Renal cortex interstitium (tissue), 11 donors: ENCODE results near the gene KRT74. TPM values are rescaled to one million over a fixed set of nuclear protein-coding genes. Genes with fewer than 3 reads are reported as not detected.
A peak's percentile ranks its signal among the peaks of the same experiment; 100 is the strongest.
"Not testable (repeated sequence)": the region's sequence is repeated elsewhere in the genome, so short reads cannot be mapped to it uniquely, and the experiment has no call there.

Experiments
- DNase-seq, 11 donors: peaks; one replicate each; pipeline ENCODE4 v3.0.0-alpha.2; 2013; ENCODE audit warnings: low read depth in 9 of 11, low spot score in 4 of 11; ENCODE audit errors: extremely low read depth in 1 of 11
- polyA plus RNA-seq, 3 donors: library from polyadenylated mRNA; unstranded; fragments of 120-200 nt; gene quantifications; one replicate each; pipeline ENCODE4 v1.2.1, GENCODE V29; 2013; ENCODE audit not compliant: insufficient read length in 3 of 3

Gene KRT74
- polyA plus RNA-seq, 3 donors, result not detected

- DNase-seq, result no peak
Measured at GRCh38 chr12:52606096-52606495, 32.5 kb upstream of the KRT74 start.

- DNase-seq, result no peak
Measured at GRCh38 chr12:52605542-52605941, 31.9 kb upstream of the KRT74 start.

- DNase-seq, result no peak
Measured at GRCh38 chr12:52604859-52605258, 31.2 kb upstream of the KRT74 start.

- no peak for DNase-seq
Measured at GRCh38 chr12:52603314-52603713, 29.7 kb upstream of the KRT74 start.

- DNase-seq, result no peak
Measured at GRCh38 chr12:52602552-52602951, 28.9 kb upstream of the KRT74 start.

GRCh38 chr12:52601671-52602070 lies 28.0 kb upstream of the KRT74 start:
- DNase-seq, result no peak

GRCh38 chr12:52600941-52601481 lies 27.4 kb upstream of the KRT74 start, which contains the start of gene KRT72:
TSS of gene KRT72 (minus strand) at chr12:52601463. CDS start at chr12:52601452, 11 bp downstream.
- DNase-seq, result no peak

GRCh38 chr12:52600475-52600874 lies 26.8 kb upstream of the KRT74 start:
- no peak for DNase-seq

GRCh38 chr12:52600071-52600470 lies 26.4 kb upstream of the KRT74 start:
- no peak for DNase-seq

- no peak for DNase-seq
Measured at GRCh38 chr12:52598966-52599365, 25.3 kb upstream of the KRT74 start.

GRCh38 chr12:52594237-52594636 lies 20.6 kb upstream of the KRT74 start:
- not testable (repeated sequence) for DNase-seq

GRCh38 chr12:52591521-52591920 lies 17.9 kb upstream of the KRT74 start:
- no peak for DNase-seq

GRCh38 chr12:52590021-52590420 lies 16.4 kb upstream of the KRT74 start:
- DNase-seq, result no peak

GRCh38 chr12:52587563-52587962 lies 13.9 kb upstream of the KRT74 start:
- no peak for DNase-seq

GRCh38 chr12:52585946-52586345 lies 12.3 kb upstream of the KRT74 start:
- no peak for DNase-seq

- DNase-seq, result no peak
Measured at GRCh38 chr12:52585066-52585465, 11.4 kb upstream of the KRT74 start.

- no peak for DNase-seq
Measured at GRCh38 chr12:52584156-52584682, 10.6 kb upstream of the KRT74 start.

- peak; percentile 15 to 54 (median 38) for DNase-seq
Measured at GRCh38 chr12:52582971-52583456, 9.4 kb upstream of the KRT74 start.

GRCh38 chr12:52582486-52582885 lies 8.8 kb upstream of the KRT74 start:
- DNase-seq, result no peak

GRCh38 chr12:52581481-52581880 lies 7.8 kb upstream of the KRT74 start:
- DNase-seq, result no peak

- no peak for DNase-seq
Measured at GRCh38 chr12:52581066-52581465, 7.4 kb upstream of the KRT74 start.
